ENCODE measurements around the gene TRAF7.

- TF ChIP-seq EP300 (IDR thresholded peaks at IDR 0.05) (no peak), CTCF (IDR thresholded peaks at IDR 0.05) (no peak)
These were observed 33.2 kb upstream of the TRAF7 start for GRCh38 chr16:2122429-2122828.
